Measurements from ENCODE around the gene TYSND1. TPM values are rescaled to one million over a fixed set of nuclear protein-coding genes. Genes with fewer than 3 reads are reported as not detected.
"Not testable (repeated sequence)": the region's sequence is repeated elsewhere in the genome, so short reads cannot be mapped to it uniquely, and the experiment has no call there.

Gene TYSND1
- total RNA-seq, 6 donors from 2014 or later, result 9.1 to 23.0 (median 15.7) TPM

DNA sequence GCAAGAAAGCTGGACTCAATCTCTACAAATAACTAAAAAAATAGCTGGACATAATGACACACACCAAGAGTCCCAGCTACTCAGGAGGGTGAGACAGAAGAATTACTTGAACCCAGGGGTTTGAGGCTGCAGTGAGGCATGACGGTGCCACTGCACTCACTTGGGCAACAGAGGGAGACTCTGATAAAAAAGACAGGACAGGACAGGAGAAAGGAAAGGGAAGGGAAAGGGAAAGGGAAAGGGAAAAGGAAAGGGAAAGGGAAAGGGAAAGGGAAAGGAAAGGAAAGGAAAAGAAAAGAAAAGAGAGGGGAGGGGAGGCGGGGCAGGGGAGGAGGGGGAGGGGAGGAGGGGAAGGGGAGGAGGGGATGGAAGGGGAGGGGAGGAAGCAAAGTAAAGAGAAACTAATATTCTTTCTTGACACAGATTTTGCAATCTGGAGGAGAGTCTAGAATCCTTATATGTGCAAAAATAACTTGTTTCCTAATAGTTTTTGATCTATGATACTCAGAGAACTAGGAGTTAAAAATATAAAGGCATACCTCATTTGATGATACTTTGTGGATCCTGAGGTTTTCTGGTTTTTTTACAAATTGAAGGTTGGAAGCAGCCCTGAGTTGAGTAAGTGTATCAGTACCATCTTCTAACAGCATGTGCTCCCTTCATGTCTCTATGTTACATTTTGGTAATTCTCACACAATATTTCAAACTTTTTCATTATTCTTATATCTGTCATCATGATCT, 15.8 kb upstream of the TYSND1 start:
- Histone ChIP-seq H3K36me3 (peaks cover 0 to 70% (median 20%) of the 10 kb centered on the region in 4 donors), H3K27ac (peak overlapping the region in 2 of 4 donors; percentile 10 to 27)

DNA sequence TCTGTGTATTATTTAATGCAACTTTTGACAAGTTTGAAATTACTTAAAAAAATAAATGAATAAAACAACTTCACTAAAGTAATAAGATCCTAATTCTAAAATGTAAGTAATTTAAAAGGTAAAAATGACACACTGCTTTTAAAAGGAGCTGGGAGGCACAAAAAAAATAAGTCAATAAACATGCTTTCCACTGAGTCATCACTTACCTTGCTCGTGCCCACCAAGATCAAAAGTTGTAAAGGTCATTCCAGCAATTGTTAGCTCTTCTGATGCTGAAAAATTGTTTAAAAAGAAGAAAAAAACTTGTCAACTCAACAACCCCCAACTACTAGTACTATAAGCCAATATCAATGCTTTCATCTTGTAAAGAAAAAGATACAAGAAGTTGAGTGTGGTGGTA, 14.3 kb upstream of the TYSND1 start:
- WGBS, 2 donors, result 63 to 68% methylated on average over 1 of the region's 1 CpG
- ATAC-seq (ENCODE audit: low FRiP score in 2 of 2) (no peak), DNase-seq (no peak)
- Histone ChIP-seq H3K9me3 (no peaks in the 10 kb centered on the region), H3K27ac (no peak overlapping the region), H3K36me3 (peaks cover 11 to 76% (median 33%) of the 10 kb centered on the region in 4 donors), H3K4me3 (no peak overlapping the region), H3K27me3 (no peaks in the 10 kb centered on the region), H3K4me1 (peaks cover 19 to 36% (median 29%) of the 10 kb centered on the region in 4 donors)
- TF ChIP-seq POLR2A (IDR thresholded peaks at IDR 0.05), result no peak
- TF ChIP-seq, protein P1, sequence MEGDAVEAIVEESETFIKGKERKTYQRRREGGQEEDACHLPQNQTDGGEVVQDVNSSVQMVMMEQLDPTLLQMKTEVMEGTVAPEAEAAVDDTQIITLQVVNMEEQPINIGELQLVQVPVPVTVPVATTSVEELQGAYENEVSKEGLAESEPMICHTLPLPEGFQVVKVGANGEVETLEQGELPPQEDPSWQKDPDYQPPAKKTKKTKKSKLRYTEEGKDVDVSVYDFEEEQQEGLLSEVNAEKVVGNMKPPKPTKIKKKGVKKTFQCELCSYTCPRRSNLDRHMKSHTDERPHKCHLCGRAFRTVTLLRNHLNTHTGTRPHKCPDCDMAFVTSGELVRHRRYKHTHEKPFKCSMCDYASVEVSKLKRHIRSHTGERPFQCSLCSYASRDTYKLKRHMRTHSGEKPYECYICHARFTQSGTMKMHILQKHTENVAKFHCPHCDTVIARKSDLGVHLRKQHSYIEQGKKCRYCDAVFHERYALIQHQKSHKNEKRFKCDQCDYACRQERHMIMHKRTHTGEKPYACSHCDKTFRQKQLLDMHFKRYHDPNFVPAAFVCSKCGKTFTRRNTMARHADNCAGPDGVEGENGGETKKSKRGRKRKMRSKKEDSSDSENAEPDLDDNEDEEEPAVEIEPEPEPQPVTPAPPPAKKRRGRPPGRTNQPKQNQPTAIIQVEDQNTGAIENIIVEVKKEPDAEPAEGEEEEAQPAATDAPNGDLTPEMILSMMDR (IDR thresholded peaks at IDR 0.05), result no peak
- no peak for TF ChIP-seq EP300 (IDR thresholded peaks at IDR 0.05)
- TF ChIP-seq POLR2AphosphoS5 (IDR thresholded peaks at IDR 0.05), result no peak

More for the DNA sequence above, 15.8 kb upstream of the TYSND1 start:
- no peaks in the 10 kb centered on the region for H3K27me3 ChIP-seq
- no peak for TF ChIP-seq POLR2A (IDR thresholded peaks at IDR 0.05)
- TF ChIP-seq POLR2AphosphoS5 (IDR thresholded peaks at IDR 0.05), result no peak
- TF ChIP-seq EP300 (IDR thresholded peaks at IDR 0.05), result no peak
- TF ChIP-seq, protein P1 (IDR thresholded peaks at IDR 0.05), result no peak
- H3K4me1 ChIP-seq, result peaks cover 31 to 49% (median 40%) of the 10 kb centered on the region in 4 donors
- H3K4me3 ChIP-seq, result no peak overlapping the region
- 76 to 87% methylated on average over 2 of the region's 2 CpGs for WGBS, 2 donors
- ATAC-seq (ENCODE audit: low FRiP score in 2 of 2), result no peak
- no peaks in the 10 kb centered on the region for H3K9me3 ChIP-seq
- DNase-seq, result no peak

GRCh38 chr10:70159366-70159765, 12.9 kb upstream of the TYSND1 start:
- H3K27me3 ChIP-seq; H3K9me3 ChIP-seq; DNase-seq; H3K4me3 ChIP-seq; ATAC-seq (ENCODE audit: low FRiP score in 2 of 2); H3K27ac ChIP-seq: not testable (repeated sequence)
- Histone ChIP-seq H3K36me3 (peaks cover 15 to 83% (median 46%) of the 10 kb centered on the region in 4 donors), H3K4me1 (peaks cover 18 to 28% (median 23%) of the 10 kb centered on the region in 4 donors)
- 94 to 96% methylated on average over 3 of the region's 3 CpGs for WGBS, 2 donors

GRCh38 chr10:70158113-70158512, 11.6 kb upstream of the TYSND1 start:
- ATAC-seq (ENCODE audit: low FRiP score in 2 of 2) (no peak), DNase-seq (no peak)
- H3K36me3 ChIP-seq, result peaks cover 20 to 90% (median 57%) of the 10 kb centered on the region in 4 donors
- TF ChIP-seq EP300 (IDR thresholded peaks at IDR 0.05), result no peak
- TF ChIP-seq, protein P1 (IDR thresholded peaks at IDR 0.05), result no peak
- no peak for TF ChIP-seq POLR2A (IDR thresholded peaks at IDR 0.05)
- no peak for TF ChIP-seq POLR2AphosphoS5 (IDR thresholded peaks at IDR 0.05)
- H3K4me3 ChIP-seq, result no peak overlapping the region
- no peaks in the 10 kb centered on the region for H3K27me3 ChIP-seq
- 76 to 81% methylated on average over 2 of the region's 2 CpGs for WGBS, 2 donors
- no peak overlapping the region for H3K27ac ChIP-seq
- no peaks in the 10 kb centered on the region for H3K9me3 ChIP-seq
- peaks cover 8 to 16% (median 13%) of the 10 kb centered on the region in 4 donors for H3K4me1 ChIP-seq

- WGBS, 2 donors, result 66 to 75% methylated on average over 3 of the region's 3 CpGs
- TF ChIP-seq, protein P1 (IDR thresholded peaks at IDR 0.05), result no peak
- TF ChIP-seq POLR2AphosphoS5 (IDR thresholded peaks at IDR 0.05), result no peak
- no peak for TF ChIP-seq POLR2A (IDR thresholded peaks at IDR 0.05)
- TF ChIP-seq EP300 (IDR thresholded peaks at IDR 0.05), result no peak
Observed at GRCh38 chr10:70155255-70155838, 8.8 kb upstream of the TYSND1 start.

More at GRCh38 chr10:70155255-70155838, 8.8 kb upstream of the TYSND1 start:
- no peaks in the 10 kb centered on the region for H3K27me3 ChIP-seq
- ATAC-seq (ENCODE audit: low FRiP score in 2 of 2), result no peak
- H3K27ac ChIP-seq, result no peak overlapping the region
- peaks cover 33 to 98% (median 70%) of the 10 kb centered on the region in 4 donors for H3K36me3 ChIP-seq
- no peaks in the 10 kb centered on the region for H3K4me1 ChIP-seq
- DNase-seq, result no peak
- H3K9me3 ChIP-seq, result no peaks in the 10 kb centered on the region
- H3K4me3 ChIP-seq, result no peak overlapping the region

Measured in upper lobe of left lung (tissue), 6 donors.